Measurements from ENCODE around the gene SLC35A5.

The SLC35A5 gene

DNA sequence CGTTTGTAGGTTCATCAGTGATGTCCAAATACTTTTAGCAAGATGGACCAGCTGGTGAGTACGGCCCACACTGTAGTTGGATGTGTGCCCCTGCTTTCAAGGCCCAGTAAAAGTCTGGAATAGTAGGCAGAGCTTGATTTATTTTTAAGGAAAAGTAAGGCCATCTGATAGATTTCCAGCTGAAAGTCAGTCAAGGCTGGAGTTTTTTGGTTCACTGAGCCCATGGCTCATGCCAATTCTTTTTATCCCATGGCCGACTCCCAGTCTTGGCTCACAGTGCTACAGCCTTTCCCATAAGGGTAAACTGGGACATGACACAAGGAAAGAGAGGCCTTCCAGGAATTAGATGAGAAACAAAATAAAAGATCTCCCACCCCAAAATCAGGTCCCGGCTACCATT is 65.6 kb downstream of the SLC35A5 start:
- no peak for DNase-seq (ENCODE audit: low spot score)

DNA sequence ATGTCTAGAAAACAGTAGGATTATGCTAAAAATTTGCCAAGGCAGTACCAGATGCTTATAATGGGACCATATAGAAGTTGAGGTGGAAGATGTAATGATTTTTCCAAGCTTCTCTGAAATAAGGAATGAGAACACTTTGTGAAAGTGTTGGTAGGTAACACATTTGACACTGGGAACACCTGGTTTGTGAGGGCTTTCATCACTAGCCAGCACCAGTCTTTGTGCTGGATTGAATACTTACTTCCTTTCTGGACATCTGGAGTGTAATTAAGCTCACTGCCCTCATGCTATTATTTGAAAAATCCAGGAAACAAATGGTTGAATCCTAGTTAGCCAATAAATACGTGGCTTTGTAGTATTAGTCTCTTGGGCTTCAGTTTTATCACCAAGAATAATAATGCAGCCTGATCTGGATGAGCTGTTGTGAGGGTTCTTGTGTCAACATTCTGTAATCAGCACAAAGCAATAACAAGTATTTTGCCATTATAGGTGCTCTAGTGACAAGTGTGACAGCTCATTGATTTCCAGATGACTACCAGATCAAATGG is 66.1 kb downstream of the SLC35A5 start:
- no peak for DNase-seq (ENCODE audit: low spot score)

DNA sequence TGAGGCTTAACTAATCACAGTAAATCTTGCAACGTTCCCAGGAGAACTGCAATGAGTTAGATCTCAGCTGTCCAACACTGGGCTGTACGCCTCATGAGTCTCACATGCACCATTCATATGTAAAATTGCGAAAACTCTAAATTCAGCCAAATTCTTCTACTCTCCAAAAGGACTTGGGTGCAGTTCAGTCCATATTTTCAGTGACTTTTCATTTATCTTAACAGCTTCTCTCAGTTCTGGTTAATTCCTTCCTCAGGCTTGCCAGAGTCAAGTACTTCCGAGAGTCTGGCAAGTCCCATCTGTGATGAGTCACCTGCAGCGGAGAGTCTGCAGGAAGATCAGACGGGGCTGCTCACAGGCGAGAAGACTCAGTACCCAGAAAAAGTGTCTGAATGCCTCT is 67.6 kb downstream of the SLC35A5 start:
- peak; percentile 44 for DNase-seq (ENCODE audit: low spot score)

DNA sequence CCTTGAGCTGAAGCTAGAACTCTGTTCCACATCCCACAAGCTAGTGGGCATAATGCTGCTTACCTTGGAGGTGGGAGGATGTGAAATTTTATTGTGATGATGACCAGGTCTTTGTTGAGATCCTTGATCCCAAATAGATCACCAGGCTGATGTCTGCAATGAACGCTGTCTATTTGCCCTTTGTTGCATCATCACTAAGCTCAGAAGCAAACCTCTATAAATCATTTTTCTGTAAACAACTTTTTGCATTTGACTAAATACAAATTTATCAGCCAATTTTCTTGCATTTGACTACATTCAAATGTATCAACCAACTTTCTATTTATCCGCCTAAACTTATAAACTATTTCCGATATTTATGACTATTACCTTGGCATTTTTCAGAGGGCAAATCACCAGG is 69.4 kb downstream of the SLC35A5 start:
- no peak for DNase-seq (ENCODE audit: low spot score)

DNA sequence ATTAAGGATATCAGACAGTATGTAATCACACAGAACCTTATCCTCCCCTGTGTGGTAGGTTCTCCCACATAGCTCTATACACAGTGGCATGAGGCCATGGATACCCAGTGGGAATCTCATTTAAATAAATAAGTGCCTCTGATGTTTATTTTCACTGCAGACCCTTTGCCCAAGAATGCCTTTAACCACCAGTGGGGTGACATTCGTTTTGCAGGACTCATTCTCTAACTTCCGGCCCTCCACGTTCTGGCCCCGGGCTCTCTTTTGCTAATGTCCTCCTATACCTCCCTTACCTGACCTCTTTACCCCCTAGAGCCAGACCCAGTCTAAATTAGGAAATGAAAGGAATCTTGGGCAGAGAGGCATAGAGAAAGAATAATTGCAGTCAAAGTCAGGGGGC is 70.8 kb downstream of the SLC35A5 start:
- DNase-seq (ENCODE audit: low spot score) = no peak

DNA sequence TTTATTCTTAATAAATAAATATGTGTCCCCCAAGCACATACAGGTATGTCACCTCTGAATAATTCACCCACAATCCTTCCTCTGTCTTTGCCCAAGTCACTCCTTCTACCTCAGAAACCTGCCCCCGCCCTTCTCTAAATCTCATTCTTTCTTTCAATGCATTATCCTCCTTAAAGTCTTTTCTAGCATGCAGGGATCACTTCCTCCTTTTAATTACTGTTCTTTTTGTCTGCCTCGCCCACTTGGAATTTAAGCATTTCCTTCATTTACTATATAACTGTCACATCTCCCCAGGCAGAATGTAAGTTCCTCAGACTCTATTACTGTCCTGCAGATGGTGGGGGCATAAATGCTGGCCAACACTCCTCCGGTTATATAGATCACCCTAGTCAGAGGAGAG is 71.3 kb downstream of the SLC35A5 start:
- no peak for DNase-seq (ENCODE audit: low spot score)

DNA sequence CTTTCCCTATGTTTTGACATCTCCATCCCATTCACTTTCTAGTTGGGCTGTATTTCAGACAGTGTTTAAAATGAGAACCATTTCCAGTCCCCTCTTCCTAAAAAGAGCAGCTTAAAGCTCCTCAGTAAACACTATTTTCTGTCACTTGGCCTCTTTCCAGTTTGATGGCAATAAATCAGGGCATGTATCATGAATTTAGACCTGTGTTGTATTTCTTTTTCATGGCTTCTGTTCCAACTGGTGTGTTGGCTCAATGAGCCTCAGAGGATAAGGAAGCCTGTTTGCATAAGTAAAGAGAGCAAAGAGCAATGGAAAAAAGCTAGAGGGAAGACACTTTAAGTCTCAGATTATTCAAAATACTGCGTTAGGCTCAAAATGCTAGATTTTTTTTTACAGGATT is 71.9 kb downstream of the SLC35A5 start:
- no peak for DNase-seq (ENCODE audit: low spot score)

DNA sequence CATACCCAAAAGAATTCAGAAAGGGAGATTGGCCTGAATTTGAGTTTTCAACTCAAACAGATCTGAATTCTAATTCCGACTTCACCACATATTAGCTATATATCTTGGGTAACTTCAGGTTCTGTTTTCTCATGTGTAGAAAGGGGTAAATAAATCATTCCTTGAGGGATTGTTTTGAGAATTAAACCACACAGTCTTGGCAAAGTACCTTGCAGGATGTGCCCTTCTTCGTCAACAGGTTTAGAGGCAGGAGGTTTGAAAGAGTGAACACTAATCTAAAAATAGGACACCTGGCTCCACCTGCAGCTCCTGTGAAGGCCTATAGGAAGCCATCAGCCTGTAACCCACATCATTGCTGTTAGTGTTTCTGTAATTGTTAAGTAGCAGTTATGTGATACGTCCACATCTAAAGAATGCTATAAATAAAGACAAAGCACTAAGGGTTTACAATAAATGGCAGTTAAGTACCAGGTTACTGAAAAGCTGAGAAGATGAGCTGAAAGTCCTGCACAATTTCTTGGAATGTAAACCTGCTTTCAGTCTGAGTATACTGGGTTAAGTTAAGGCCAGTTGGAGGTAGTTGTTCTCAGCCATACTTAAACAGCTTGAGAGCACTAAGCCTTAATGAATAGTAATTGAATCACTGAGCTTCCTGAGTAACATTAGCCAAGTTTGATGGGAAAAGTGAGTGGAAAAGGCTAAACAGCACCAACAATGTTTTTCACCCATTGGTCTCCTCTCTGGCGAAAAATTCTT is 73.1 kb downstream of the SLC35A5 start:
- peak; percentile 29 for DNase-seq (ENCODE audit: low spot score)

All from activated CD4-positive, alpha-beta T cell treated with anti-CD3 and anti-CD28 coated beads, Interleukin-2, Interleukin-4, amounts not matched to agents 100 ng/mL and 50 ng/mL, durations not matched to agents 16 hours and 8 hours (primary cell).